Vagina (tissue), 2 donors: ENCODE results near the gene NDUFA5.

Experiments used
- CTCF ChIP-seq, 3 experiments: fragments of 450-650 bp in 2 of 3; fragments of 200-600 bp in 1 of 3; sonication (generic) in 1 of 3; IDR thresholded peaks; one replicate each; pipeline ENCODE4 v1.5.1; 2017 to 2019; ENCODE audit warnings: antibody characterized with exemption in 3 of 3, mild to moderate bottlenecking in 2 of 3, moderate library complexity in 2 of 3
- POLR2A ChIP-seq, 2 donors: fragments of 450-650 bp; IDR thresholded peaks; one replicate each; pipeline ENCODE4 v1.6.1; 2017; ENCODE audit warnings: antibody characterized with exemption in 2 of 2, mild to moderate bottlenecking in 2 of 2, moderate library complexity in 2 of 2

GRCh38 chr7:123604739-123605138, 47.1 kb upstream of the NDUFA5 start:
- TF ChIP-seq CTCF (IDR thresholded peaks at IDR 0.05) (no peak), POLR2A (IDR thresholded peaks at IDR 0.05) (no peak)
